HEK293 (cell line): ENCODE measurements around the gene NFIX.

Source experiments
- CTCF ChIA-PET: fragments of 350-600 bp; formaldehyde crosslinking; extraction: SDS; loops from one replicate; lab custom pipeline; 2021; ENCODE audit warnings: antibody characterized with exemption; lab: Yijun Ruan, JAX
- POLR2A ChIA-PET: fragments of 300-600 bp; formaldehyde crosslinking; extraction: SDS; loops from one replicate; lab custom pipeline; 2020; ENCODE audit warnings: antibody characterized with exemption, inconsistent platforms; lab: Yijun Ruan, JAX
- H3K27ac ChIP-seq: fragments of 200-500 bp; sonication (Bioruptor generic); 2 replicates; pipeline ENCODE4 v1.5.1; 2014; ENCODE audit warnings: low read depth, low read length, control low read depth, inconsistent platforms; ENCODE audit errors: extremely low read depth
- H3K36me3 ChIP-seq, 2 experiments: fragments of 200-500 bp in 1 of 2; sonication (Bioruptor generic) in 1 of 2; 1 replicate in 1 of 2; 2 replicates in 1 of 2; pipeline ENCODE4 v1.5.1; 2014 to 2017; ENCODE audit warnings: inconsistent platforms in 2 of 2, low read length in 2 of 2; ENCODE audit not compliant: control insufficient read depth in 2 of 2, insufficient read depth in 1 of 2
- H3K4me1 ChIP-seq: fragments of 200-500 bp; sonication (Bioruptor generic); 2 replicates; pipeline ENCODE4 v1.5.1; 2014; ENCODE audit warnings: mild to moderate bottlenecking, low read length, inconsistent platforms; ENCODE audit not compliant: control insufficient read depth, insufficient read depth
- H3K4me3 ChIP-seq: 2 replicates; pipeline ENCODE4 v1.5.1; 2011; ENCODE audit warnings: low read depth, mild to moderate bottlenecking, control low read depth, low read length, moderate library complexity
- H3K9me3 ChIP-seq: fragments of 200-500 bp; sonication (Bioruptor generic); 2 replicates; pipeline ENCODE4 v1.5.1; 2014; ENCODE audit warnings: low read depth, low read length, inconsistent platforms; ENCODE audit not compliant: control insufficient read depth, insufficient read depth
- GLI2 ChIP-seq: fragments of 450-650 bp; formaldehyde crosslinking; IDR thresholded peaks from 2 replicates; pipeline ENCODE4; 2017; ENCODE audit warnings: missing biosample characterization, missing genetic modification characterization, low read depth, borderline replicate concordance
- GLIS2 ChIP-seq: fragments of 450-650 bp; formaldehyde crosslinking; IDR thresholded peaks from 2 replicates; pipeline ENCODE4 v1.5.1; 2016; ENCODE audit warnings: missing biosample characterization, missing genetic modification characterization
- MYNN ChIP-seq: fragments of 450-650 bp; formaldehyde crosslinking; IDR thresholded peaks from 2 replicates; pipeline ENCODE4 v1.5.1; 2016; ENCODE audit warnings: missing biosample characterization, missing genetic modification characterization, borderline replicate concordance
- ZIC2 ChIP-seq: fragments of 450-650 bp; formaldehyde crosslinking; IDR thresholded peaks from 2 replicates; pipeline ENCODE4 v1.5.1; 2016; ENCODE audit warnings: missing biosample characterization, missing genetic modification characterization
- ZNF146 ChIP-seq: fragments of 450-650 bp; formaldehyde crosslinking; IDR thresholded peaks from 2 replicates; pipeline ENCODE4 v1.5.1; 2016; ENCODE audit warnings: missing biosample characterization, missing genetic modification characterization
- ZNF211 ChIP-seq: fragments of 450-650 bp; formaldehyde crosslinking; IDR thresholded peaks from 2 replicates; pipeline ENCODE4 v1.5.1; 2016; ENCODE audit warnings: low read depth, missing biosample characterization, missing genetic modification characterization
- ZNF530 ChIP-seq: fragments of 450-650 bp; formaldehyde crosslinking; IDR thresholded peaks from 2 replicates; pipeline ENCODE4 v1.5.1; 2016; ENCODE audit warnings: low read depth, missing biosample characterization, missing genetic modification characterization
- ZNF621 ChIP-seq: fragments of 450-650 bp; formaldehyde crosslinking; IDR thresholded peaks from 2 replicates; pipeline ENCODE4 v1.5.1; 2017; ENCODE audit warnings: missing biosample characterization, missing genetic modification characterization
- ZNF623 ChIP-seq: fragments of 450-650 bp; formaldehyde crosslinking; IDR thresholded peaks from 2 replicates; pipeline ENCODE4 v1.5.1; 2016; ENCODE audit warnings: missing biosample characterization, missing genetic modification characterization
- ZNF629 ChIP-seq: fragments of 450-650 bp; formaldehyde crosslinking; IDR thresholded peaks from 2 replicates; pipeline ENCODE4 v1.5.1; 2017; ENCODE audit warnings: missing biosample characterization, missing genetic modification characterization
- ZNF707 ChIP-seq: fragments of 450-650 bp; formaldehyde crosslinking; IDR thresholded peaks from 2 replicates; pipeline ENCODE4 v1.5.1; 2016; ENCODE audit warnings: missing biosample characterization, missing genetic modification characterization
- ZNF777 ChIP-seq: fragments of 450-650 bp; formaldehyde crosslinking; IDR thresholded peaks from 2 replicates; pipeline ENCODE4 v1.5.1; 2017; ENCODE audit warnings: missing biosample characterization, missing genetic modification characterization, borderline replicate concordance
- TF ChIP-seq, protein P1 (sequence below): fragments of 450-650 bp; formaldehyde crosslinking; IDR thresholded peaks from 2 replicates; pipeline ENCODE4 v1.5.1; 2016; ENCODE audit warnings: missing biosample characterization, missing genetic modification characterization
- TF ChIP-seq, protein P2 (sequence below): fragments of 450-650 bp; formaldehyde crosslinking; IDR thresholded peaks from 2 replicates; pipeline ENCODE4; 2016; ENCODE audit warnings: missing biosample characterization, missing genetic modification characterization
- TF ChIP-seq, protein P3 (sequence below): fragments of 450-650 bp; formaldehyde crosslinking; IDR thresholded peaks from 2 replicates; pipeline ENCODE4 v1.5.1; 2017; ENCODE audit warnings: missing biosample characterization, missing genetic modification characterization

The NFIX gene

DNA sequence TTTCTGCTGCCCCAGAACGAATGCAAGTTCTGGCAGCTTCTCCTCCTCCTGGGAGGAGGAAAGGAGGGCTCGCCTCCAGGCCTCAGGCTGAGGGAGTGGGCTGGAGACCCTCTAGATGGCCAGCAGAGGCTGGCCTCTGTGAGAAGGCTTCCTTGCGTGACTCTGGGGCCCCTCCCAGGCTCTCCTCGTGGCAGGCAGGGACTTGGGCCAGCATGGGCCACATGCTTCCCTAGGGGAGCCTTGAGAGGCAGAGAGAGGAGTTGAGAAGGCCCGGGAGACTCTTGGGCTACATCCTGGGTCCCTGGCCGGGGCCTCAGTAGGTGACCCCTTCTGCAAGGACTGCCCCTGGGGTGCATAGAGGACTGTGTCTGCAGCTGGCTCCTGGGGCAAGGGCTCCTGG is 81.5 kb downstream of the NFIX start:
- H3K9me3 ChIP-seq = no peaks in the 10 kb centered on the region
- no peak overlapping the region for H3K4me3 ChIP-seq
- peaks cover 14% of the 10 kb centered on the region for H3K4me1 ChIP-seq
- no peak for TF ChIP-seq ZNF211
- TF ChIP-seq ZNF629 (tag by site-specific recombination) = no peak
- TF ChIP-seq ZNF777 = no peak
- no peak for TF ChIP-seq GLIS2 (tag by site-specific recombination)
- TF ChIP-seq ZNF621 (tag by site-specific recombination) = no peak
- TF ChIP-seq, all 188 proteins: peak for 0
- ChIA-PET POLR2A (no interaction called here), CTCF (interaction anchor here (0.7 to 4.7 kb wide), 2 partner anchors 15 to 118 kb away, joined by 3 to 33 read pairs; no protein-coding TSS in a partner anchor)
- Histone ChIP-seq H3K27ac (no peak overlapping the region), H3K36me3 (no peaks in the 10 kb centered on the region; a peak in 1 of 3 replicates)

DNA sequence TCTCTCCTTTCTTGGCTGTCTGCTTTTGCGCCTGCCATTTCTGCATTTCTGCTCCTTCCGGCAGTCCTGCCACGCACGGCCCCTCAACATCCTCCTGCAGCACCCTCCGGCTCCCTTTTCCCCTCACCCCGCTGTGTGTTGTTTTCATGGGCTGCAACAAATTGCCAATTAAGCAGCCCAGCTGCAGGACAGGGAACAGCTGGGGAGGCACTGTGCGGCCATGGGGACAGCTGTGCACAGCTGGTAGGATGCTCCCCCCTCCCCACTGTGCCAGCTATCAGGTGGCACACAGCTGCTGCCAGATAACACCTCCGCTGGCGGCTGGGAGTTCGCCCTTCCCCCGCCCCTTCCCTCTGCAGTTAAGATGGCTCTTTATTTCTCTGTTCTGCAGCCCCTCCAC is 82.0 kb downstream of the NFIX start:
- no peak overlapping the region for H3K4me3 ChIP-seq
- no peaks in the 10 kb centered on the region; a peak in 1 of 3 replicates for H3K36me3 ChIP-seq
- peaks cover 14% of the 10 kb centered on the region for H3K4me1 ChIP-seq
- H3K9me3 ChIP-seq = no peaks in the 10 kb centered on the region
- peak; percentile 69 for TF ChIP-seq ZIC2
- TF ChIP-seq, protein P1, sequence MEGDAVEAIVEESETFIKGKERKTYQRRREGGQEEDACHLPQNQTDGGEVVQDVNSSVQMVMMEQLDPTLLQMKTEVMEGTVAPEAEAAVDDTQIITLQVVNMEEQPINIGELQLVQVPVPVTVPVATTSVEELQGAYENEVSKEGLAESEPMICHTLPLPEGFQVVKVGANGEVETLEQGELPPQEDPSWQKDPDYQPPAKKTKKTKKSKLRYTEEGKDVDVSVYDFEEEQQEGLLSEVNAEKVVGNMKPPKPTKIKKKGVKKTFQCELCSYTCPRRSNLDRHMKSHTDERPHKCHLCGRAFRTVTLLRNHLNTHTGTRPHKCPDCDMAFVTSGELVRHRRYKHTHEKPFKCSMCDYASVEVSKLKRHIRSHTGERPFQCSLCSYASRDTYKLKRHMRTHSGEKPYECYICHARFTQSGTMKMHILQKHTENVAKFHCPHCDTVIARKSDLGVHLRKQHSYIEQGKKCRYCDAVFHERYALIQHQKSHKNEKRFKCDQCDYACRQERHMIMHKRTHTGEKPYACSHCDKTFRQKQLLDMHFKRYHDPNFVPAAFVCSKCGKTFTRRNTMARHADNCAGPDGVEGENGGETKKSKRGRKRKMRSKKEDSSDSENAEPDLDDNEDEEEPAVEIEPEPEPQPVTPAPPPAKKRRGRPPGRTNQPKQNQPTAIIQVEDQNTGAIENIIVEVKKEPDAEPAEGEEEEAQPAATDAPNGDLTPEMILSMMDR (tag by site-specific recombination) = no peak
- no peak for TF ChIP-seq ZNF623 (tag by site-specific recombination)
- TF ChIP-seq GLI2 (tag by site-specific recombination) = no peak
- no peak for TF ChIP-seq ZNF530 (tag by site-specific recombination)
- no peak for TF ChIP-seq ZNF707 (tag by site-specific recombination)
- TF ChIP-seq, protein P2, sequence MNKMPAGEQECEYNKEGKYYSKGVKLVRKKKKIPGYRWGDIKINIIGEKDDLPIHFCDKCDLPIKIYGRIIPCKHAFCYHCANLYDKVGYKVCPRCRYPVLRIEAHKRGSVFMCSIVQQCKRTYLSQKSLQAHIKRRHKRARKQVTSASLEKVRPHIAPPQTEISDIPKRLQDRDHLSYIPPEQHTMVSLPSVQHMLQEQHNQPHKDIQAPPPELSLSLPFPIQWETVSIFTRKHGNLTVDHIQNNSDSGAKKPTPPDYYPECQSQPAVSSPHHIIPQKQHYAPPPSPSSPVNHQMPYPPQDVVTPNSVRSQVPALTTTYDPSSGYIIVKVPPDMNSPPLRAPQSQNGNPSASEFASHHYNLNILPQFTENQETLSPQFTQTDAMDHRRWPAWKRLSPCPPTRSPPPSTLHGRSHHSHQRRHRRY (tag by site-specific recombination) = no peak
- TF ChIP-seq ZNF146 (tag by site-specific recombination) = no peak
- TF ChIP-seq, all 188 proteins: peak for 1
- H3K27ac ChIP-seq = no peak overlapping the region
- CTCF ChIA-PET = interaction anchor here (1.2 to 4.7 kb wide), 2 partner anchors 9 to 15 kb away, joined by 6 to 33 read pairs; no protein-coding TSS in a partner anchor
- POLR2A ChIA-PET = no interaction called here

DNA sequence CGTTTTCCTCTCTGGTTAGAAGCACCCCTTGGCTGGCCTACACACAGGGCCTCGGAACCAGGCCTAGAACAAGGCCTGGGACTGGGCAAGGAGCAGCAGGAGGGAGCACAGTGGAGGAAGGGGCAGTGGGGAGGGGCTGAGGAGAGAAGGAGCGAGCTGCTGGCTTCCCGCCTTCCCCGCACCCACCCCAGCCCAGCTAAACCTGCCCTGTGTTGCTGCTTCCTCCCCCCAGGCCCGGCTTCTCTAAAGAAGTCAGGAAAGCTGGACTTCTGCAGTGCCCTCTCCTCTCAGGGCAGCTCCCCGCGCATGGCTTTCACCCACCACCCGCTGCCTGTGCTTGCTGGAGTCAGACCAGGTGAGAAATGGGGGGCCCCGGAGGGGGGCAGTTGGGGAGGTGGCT is 83.1 kb downstream of the NFIX start:
- peak overlapping the region; percentile 64; the same call in 1 of the 2 replicates for H3K27ac ChIP-seq

More for the DNA sequence above, 83.1 kb downstream of the NFIX start:
- ChIA-PET POLR2A (interaction anchor here (2.1 kb wide), 1 partner anchor 18 kb away, joined by 6 read pairs; no protein-coding TSS in a partner anchor), CTCF (interaction anchor here (1.0 to 4.7 kb wide), 8 partner anchors 10 to 113 kb away, joined by 3 to 33 read pairs (median 6); no protein-coding TSS in a partner anchor)
- TF ChIP-seq MYNN = no peak
- TF ChIP-seq, protein P3, sequence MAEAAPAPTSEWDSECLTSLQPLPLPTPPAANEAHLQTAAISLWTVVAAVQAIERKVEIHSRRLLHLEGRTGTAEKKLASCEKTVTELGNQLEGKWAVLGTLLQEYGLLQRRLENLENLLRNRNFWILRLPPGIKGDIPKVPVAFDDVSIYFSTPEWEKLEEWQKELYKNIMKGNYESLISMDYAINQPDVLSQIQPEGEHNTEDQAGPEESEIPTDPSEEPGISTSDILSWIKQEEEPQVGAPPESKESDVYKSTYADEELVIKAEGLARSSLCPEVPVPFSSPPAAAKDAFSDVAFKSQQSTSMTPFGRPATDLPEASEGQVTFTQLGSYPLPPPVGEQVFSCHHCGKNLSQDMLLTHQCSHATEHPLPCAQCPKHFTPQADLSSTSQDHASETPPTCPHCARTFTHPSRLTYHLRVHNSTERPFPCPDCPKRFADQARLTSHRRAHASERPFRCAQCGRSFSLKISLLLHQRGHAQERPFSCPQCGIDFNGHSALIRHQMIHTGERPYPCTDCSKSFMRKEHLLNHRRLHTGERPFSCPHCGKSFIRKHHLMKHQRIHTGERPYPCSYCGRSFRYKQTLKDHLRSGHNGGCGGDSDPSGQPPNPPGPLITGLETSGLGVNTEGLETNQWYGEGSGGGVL (tag by site-specific recombination) = peak; percentile 10; the same call in 1 of the 2 replicates
- no peaks in the 10 kb centered on the region for H3K9me3 ChIP-seq
- no peaks in the 10 kb centered on the region; a peak in 1 of 3 replicates for H3K36me3 ChIP-seq
- no peak overlapping the region for H3K4me3 ChIP-seq
- peaks cover 14% of the 10 kb centered on the region for H3K4me1 ChIP-seq
